Activated B cell treated with CpG ODN at 0.5 μM for 24 hours (primary cell): ENCODE results near the gene SYNGR1. TPM values are rescaled to one million over a fixed set of nuclear protein-coding genes. Genes with fewer than 3 reads are reported as not detected.

Experiments
- ATAC-seq: fragments of 200-7000 bp; cut with Tn5 transposase; one replicate; pipeline ENCODE4 v1.10.0; 2021; ENCODE audit warnings: low read depth, mild to moderate bottlenecking, moderate library complexity
- CTCF ChIA-PET: fragments of 350-600 bp; sonication (Branson Sonifier 250); formaldehyde crosslinking; loops from one replicate; lab custom pipeline; 2021; ENCODE audit warnings: antibody characterized with exemption; lab: Charles Lee
- POLR2A ChIA-PET: fragments of 350-600 bp; sonication (Branson Sonifier 250); formaldehyde crosslinking; loops from one replicate; lab custom pipeline; 2021; ENCODE audit warnings: antibody characterized with exemption; lab: Charles Lee
- DNase-seq: peaks from one replicate; pipeline ENCODE4 v3.0.0; 2022
- H3K27ac Mint-ChIP-seq: one replicate; pipeline ENCODE4 v1.8.0; 2020; ENCODE audit warnings: mixed read lengths
- H3K27me3 Mint-ChIP-seq: one replicate; pipeline ENCODE4 v1.8.0; 2021; ENCODE audit warnings: mixed read lengths
- H3K36me3 Mint-ChIP-seq: one replicate; pipeline ENCODE4 v1.8.0; 2021; ENCODE audit warnings: low read depth, mixed read lengths
- H3K4me1 Mint-ChIP-seq: one replicate; pipeline ENCODE4 v1.8.0; 2021; ENCODE audit warnings: mixed read lengths
- H3K4me3 Mint-ChIP-seq: one replicate; pipeline ENCODE4 v1.8.0; 2020; ENCODE audit warnings: mild to moderate bottlenecking, mixed read lengths
- H3K9me3 Mint-ChIP-seq: one replicate; pipeline ENCODE4 v1.8.0; 2020; ENCODE audit warnings: mixed read lengths
- CTCF ChIP-seq: fragments of 200-600 bp; IDR thresholded peaks from one replicate; pipeline ENCODE4 v1.8.0; 2022; ENCODE audit warnings: antibody characterized with exemption, mild to moderate bottlenecking
- intact Hi-C: fragments of 100-400 bp; cut with micrococcal nuclease; formaldehyde crosslinking; loops from one replicate; pipeline ENCODE4 v1.15.1; 2024
- total RNA-seq: library from RNA; stranded (reverse); gene quantifications from 2 replicates; pipeline ENCODE4 v1.2.3, GENCODE V29; 2022

Gene SYNGR1
- total RNA-seq, 1 donor from 2014 or later = 11.4 TPM

- intact Hi-C loops = no loop called here
- Mint-ChIP-seq H3K4me1 (peaks cover 22% of the 10 kb centered on the region), H3K36me3 (peaks cover 2% of the 10 kb centered on the region), H3K27me3 (no peaks in the 10 kb centered on the region), H3K27ac (no peak overlapping the region), H3K9me3 (no peaks in the 10 kb centered on the region), H3K4me3 (no peak overlapping the region)
- ATAC-seq (no peak), DNase-seq (no peak)
- ChIA-PET POLR2A (interaction anchor here (1.5 kb wide), 1 partner anchor 64 kb away, joined by 3 read pairs; no protein-coding TSS in a partner anchor), CTCF (no interaction called here)
- no peak for TF ChIP-seq CTCF
Measured at GRCh38 chr22:39383841-39384625, 34.2 kb downstream of the SYNGR1 start.

DNA sequence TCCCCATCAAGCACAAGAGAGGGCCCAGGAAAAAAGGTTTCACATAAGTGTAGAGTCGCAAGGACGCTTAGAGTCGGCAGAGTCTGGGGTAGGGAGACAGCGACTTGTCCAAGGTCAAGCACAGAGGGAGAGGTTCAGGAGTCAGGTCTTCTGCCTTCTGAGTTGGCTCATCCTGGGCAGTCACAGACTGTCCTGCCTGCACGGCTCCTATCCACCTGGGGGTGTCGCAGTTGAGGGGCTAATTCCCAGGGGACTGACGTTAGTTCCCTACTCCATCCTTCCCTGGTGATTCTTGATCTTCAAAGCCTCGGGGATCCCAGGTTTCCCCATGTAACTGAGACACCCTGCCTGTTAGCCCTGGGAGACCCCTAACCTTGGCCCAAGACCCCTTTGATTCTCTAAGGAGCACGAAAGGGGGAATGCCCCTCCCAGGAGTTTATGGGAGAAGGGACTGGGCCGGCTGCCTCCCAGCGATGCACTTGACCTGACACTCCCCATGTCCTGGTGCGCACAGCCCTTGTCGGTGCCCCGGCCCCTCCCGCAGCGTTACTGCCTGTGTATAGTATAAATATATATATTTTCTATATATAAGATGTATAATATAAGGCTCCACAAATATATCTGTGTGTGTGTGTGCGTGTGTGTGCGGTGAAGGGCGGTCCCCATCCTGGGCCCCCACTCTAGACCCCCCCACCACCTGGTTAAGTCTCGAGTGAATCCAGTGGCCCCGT is 35.1 kb downstream of the SYNGR1 start:
- POLR2A ChIA-PET = interaction anchor here (1.5 kb wide), 1 partner anchor 65 kb away, joined by 3 read pairs; no protein-coding TSS in a partner anchor
- H3K9me3 Mint-ChIP-seq = no peaks in the 10 kb centered on the region
- no peak for TF ChIP-seq CTCF
- H3K27me3 Mint-ChIP-seq = no peaks in the 10 kb centered on the region
- no peak overlapping the region for H3K27ac Mint-ChIP-seq
- H3K4me1 Mint-ChIP-seq = peaks cover 24% of the 10 kb centered on the region
- ATAC-seq = no peak
- peaks cover 2% of the 10 kb centered on the region for H3K36me3 Mint-ChIP-seq
- intact Hi-C loops = no loop called here
- DNase-seq = no peak
- CTCF ChIA-PET = no interaction called here
- no peak overlapping the region for H3K4me3 Mint-ChIP-seq

- Mint-ChIP-seq H3K27me3 (no peaks in the 10 kb centered on the region), H3K9me3 (no peaks in the 10 kb centered on the region), H3K36me3 (peaks cover 2% of the 10 kb centered on the region), H3K4me3 (peak overlapping the region; percentile 86), H3K27ac (peak overlapping the region; percentile 86), H3K4me1 (peaks cover 17% of the 10 kb centered on the region)
- TF ChIP-seq CTCF = no peak
- ChIA-PET POLR2A (interaction anchor here (0.7 to 2.1 kb wide), 11 partner anchors 11 to 1752 kb away, joined by 3 to 14 read pairs (median 9); partner anchors contain the start of genes ATF4, MIEF1, RPL3 and TAB1), CTCF (interaction anchor here (1.4 to 1.5 kb wide), 2 partner anchors 38 to 45 kb away, joined by 3 to 5 read pairs; partner anchors contain the start of gene SYNGR1)
- DNase-seq (peak; percentile 66), ATAC-seq (peak; percentile 90)
- intact Hi-C loops = loop anchor here (1.0 to 2.0 kb wide), 3 partner anchors 11 to 46 kb away; partner anchors contain the start of gene TAB1
Measured at GRCh38 chr22:39388261-39389011, 38.6 kb downstream of the SYNGR1 start.

GRCh38 chr22:39389420-39389819 is 39.6 kb downstream of the SYNGR1 start:
- peaks cover 2% of the 10 kb centered on the region for H3K36me3 Mint-ChIP-seq
- ATAC-seq = no peak
- intact Hi-C loops = loop anchor here (2.0 kb wide), 1 partner anchor 47 kb away; no protein-coding TSS in a partner anchor

More at GRCh38 chr22:39389420-39389819, 39.6 kb downstream of the SYNGR1 start:
- CTCF ChIA-PET = interaction anchor here (0.8 to 1.5 kb wide), 4 partner anchors 39 to 384 kb away, joined by 3 to 5 read pairs (median 3); partner anchors contain the start of gene SYNGR1
- DNase-seq = no peak
- Mint-ChIP-seq H3K4me3 (peak overlapping the region; percentile 57), H3K27ac (peak overlapping the region; percentile 12), H3K9me3 (no peaks in the 10 kb centered on the region), H3K4me1 (peaks cover 17% of the 10 kb centered on the region), H3K27me3 (no peaks in the 10 kb centered on the region)
- no peak for TF ChIP-seq CTCF
- POLR2A ChIA-PET = interaction anchor here (0.5 to 2.1 kb wide), 9 partner anchors 10 to 1753 kb away, joined by 3 to 14 read pairs (median 9); partner anchors contain the start of genes ATF4, RPL3 and TAB1
